ENCODE measurements around the gene B4GALT1. TPM values are rescaled to one million over a fixed set of nuclear protein-coding genes. Genes with fewer than 3 reads are reported as not detected.
A peak's percentile ranks its signal among the peaks of the same experiment; 100 is the strongest.

Gene B4GALT1
- total RNA-seq, 4 donors from 2014 or later, result 42.3 to 60.4 (median 47.9) TPM

GRCh38 chr9:33128570-33128969, 38.6 kb downstream of the B4GALT1 start:
- Histone ChIP-seq H3K27me3 (no peaks in the 10 kb centered on the region), H3K36me3 (peaks cover 8 to 91% (median 11%) of the 10 kb centered on the region in 3 donors), H3K9me3 (no peaks in the 10 kb centered on the region), H3K4me1 (peaks cover 32 to 61% (median 39%) of the 10 kb centered on the region in 3 donors), H3K27ac (no peak overlapping the region), H3K4me3 (no peak overlapping the region)
- DNase-seq, result no peak
- TF ChIP-seq CTCF (IDR thresholded peaks at IDR 0.05) (no peak), POLR2A (IDR thresholded peaks at IDR 0.05) (no peak)
- 90 to 100% methylated on average over 2 of the region's 4 CpGs for WGBS, 2 donors
- intact Hi-C loops (cut with DNase I), result no loop called here

GRCh38 chr9:33127881-33128280, 39.3 kb downstream of the B4GALT1 start:
- WGBS, 2 donors, result 74 to 75% methylated on average over 1 to 5 of the region's 5 CpGs
- H3K27me3 ChIP-seq, result no peaks in the 10 kb centered on the region
- DNase-seq, result no peak
- H3K9me3 ChIP-seq, result no peaks in the 10 kb centered on the region
- no peak for TF ChIP-seq CTCF (IDR thresholded peaks at IDR 0.05)
- TF ChIP-seq POLR2A (IDR thresholded peaks at IDR 0.05), result no peak
- peaks cover 32 to 55% (median 39%) of the 10 kb centered on the region in 3 donors for H3K4me1 ChIP-seq
- H3K27ac ChIP-seq, result no peak overlapping the region
- peaks cover under 1 to 87% (median 6%) of the 10 kb centered on the region in 3 donors for H3K36me3 ChIP-seq
- no peak overlapping the region for H3K4me3 ChIP-seq
- intact Hi-C loops (cut with DNase I), result no loop called here

- H3K4me3 ChIP-seq, result no peak overlapping the region
- DNase-seq, result no peak
- no peaks in the 10 kb centered on the region for H3K9me3 ChIP-seq
- 46 to 51% methylated on average over 8 of the region's 8 CpGs for WGBS, 2 donors
- H3K27me3 ChIP-seq, result no peaks in the 10 kb centered on the region
- peaks cover 22 to 37% (median 28%) of the 10 kb centered on the region in 3 donors for H3K4me1 ChIP-seq
- no peak overlapping the region for H3K27ac ChIP-seq
- TF ChIP-seq POLR2A (IDR thresholded peaks at IDR 0.05) (no peak), CTCF (IDR thresholded peaks at IDR 0.05) (no peak)
- H3K36me3 ChIP-seq, result peaks cover 0 to 85% (median 0%) of the 10 kb centered on the region in 3 donors
- intact Hi-C loops (cut with DNase I), result no loop called here
Measured at GRCh38 chr9:33125871-33126823, 41.0 kb downstream of the B4GALT1 start.

- no peak for DNase-seq
- H3K36me3 ChIP-seq, result peaks cover 0 to 86% (median 0%) of the 10 kb centered on the region in 3 donors
- no peaks in the 10 kb centered on the region for H3K27me3 ChIP-seq
- intact Hi-C loops (cut with DNase I), result no loop called here
- TF ChIP-seq POLR2A (IDR thresholded peaks at IDR 0.05) (no peak), CTCF (IDR thresholded peaks at IDR 0.05) (no peak)
- H3K9me3 ChIP-seq, result no peaks in the 10 kb centered on the region
- H3K4me1 ChIP-seq, result peaks cover 16 to 30% (median 23%) of the 10 kb centered on the region in 3 donors
- WGBS, 2 donors, result 67 to 83% methylated on average over 1 to 3 of the region's 3 CpGs
- H3K4me3 ChIP-seq, result no peak overlapping the region
- H3K27ac ChIP-seq, result peak overlapping the region in 1 of 4 donors; percentile 2
Measured at GRCh38 chr9:33125461-33125860, 41.7 kb downstream of the B4GALT1 start.

- intact Hi-C loops (cut with DNase I), result no loop called here
- no peak overlapping the region for H3K4me3 ChIP-seq
- H3K36me3 ChIP-seq, result peaks cover 0 to 89% (median under 1%) of the 10 kb centered on the region in 3 donors
- WGBS, 2 donors, result 81 to 86% methylated on average over 9 of the region's 9 CpGs
- no peaks in the 10 kb centered on the region for H3K9me3 ChIP-seq
- TF ChIP-seq POLR2A (IDR thresholded peaks at IDR 0.05) (no peak), CTCF (IDR thresholded peaks at IDR 0.05) (no peak)
- H3K4me1 ChIP-seq, result peaks cover 16 to 24% (median 18%) of the 10 kb centered on the region in 3 donors
- peak overlapping the region in 1 of 4 donors; percentile 2 for H3K27ac ChIP-seq
- no peaks in the 10 kb centered on the region for H3K27me3 ChIP-seq
- no peak for DNase-seq
Measured at GRCh38 chr9:33124751-33125381, 42.3 kb downstream of the B4GALT1 start.
